HepG2 (cell line): ENCODE measurements around the gene RAC3. TPM values are rescaled to one million over a fixed set of nuclear protein-coding genes. Genes with fewer than 3 reads are reported as not detected.

Experiments used
- CBX2 ChIP-seq, 2 experiments: fragments of 200-600 bp in 1 of 2; sonication (generic); formaldehyde crosslinking in 1 of 2; IDR thresholded peaks; 2 replicates each; pipeline versions ENCODE4 v1.7.0 to v1.8.1; 2018 to 2022; ENCODE audit warnings: low read depth in 2 of 2, low read length in 1 of 2, mild to moderate bottlenecking in 1 of 2, missing genetic modification reagents in 1 of 2
- DPF2 ChIP-seq: sonication (generic); formaldehyde crosslinking; IDR thresholded peaks from 2 replicates; pipeline ENCODE4 v1.4.0; 2020; ENCODE audit warnings: mild to moderate bottlenecking, low read depth, missing genetic modification reagents, borderline replicate concordance
- IKZF1 ChIP-seq: fragments of 450-650 bp; IDR thresholded peaks from 2 replicates; pipeline ENCODE4 v1.7.1; 2016
- KDM4B ChIP-seq: sonication (generic); formaldehyde crosslinking; IDR thresholded peaks from 2 replicates; pipeline ENCODE4 v1.4.0; 2020; ENCODE audit warnings: missing genetic modification reagents
- KDM6A ChIP-seq: IDR thresholded peaks from 2 replicates; pipeline ENCODE4 v1.6.1; 2016; ENCODE audit warnings: low read depth
- NR2F1 ChIP-seq, 2 experiments: fragments of 450-650 bp in 1 of 2; formaldehyde crosslinking in 1 of 2; IDR thresholded peaks; 2 replicates each; pipeline versions ENCODE4 v1.5.0 to v1.6.1; 2016 to 2020; ENCODE audit warnings: mild to moderate bottlenecking in 1 of 2, missing compliant biosample characterization in 1 of 2, missing genetic modification reagents in 1 of 2, moderate library complexity in 1 of 2
- PAWR ChIP-seq: sonication (generic); formaldehyde crosslinking; IDR thresholded peaks from 2 replicates; pipeline ENCODE4 v1.4.0; 2020; ENCODE audit warnings: missing genetic modification reagents, mild to moderate bottlenecking, borderline replicate concordance
- PRPF4 ChIP-seq: fragments of 200-400 bp; formaldehyde crosslinking; IDR thresholded peaks from 2 replicates; pipeline ENCODE4 v1.6.1; 2016; ENCODE audit warnings: low read length, low read depth; ENCODE audit not compliant: poor library complexity, severe bottlenecking
- RARG ChIP-seq: sonication (generic); formaldehyde crosslinking; IDR thresholded peaks from 2 replicates; pipeline ENCODE4 v1.4.0; 2020; ENCODE audit warnings: low read depth, mild to moderate bottlenecking, missing genetic modification reagents
- SMAD1 ChIP-seq: sonication (generic); formaldehyde crosslinking; IDR thresholded peaks from 2 replicates; pipeline ENCODE4 v1.4.0; 2020; ENCODE audit warnings: missing genetic modification reagents, low read depth, mild to moderate bottlenecking, borderline replicate concordance
- SMAD9 ChIP-seq: sonication (generic); formaldehyde crosslinking; IDR thresholded peaks from 2 replicates; pipeline ENCODE4 v1.5.1; 2020; ENCODE audit warnings: mild to moderate bottlenecking, missing genetic modification reagents
- SNAPC2 ChIP-seq: sonication (generic); formaldehyde crosslinking; IDR thresholded peaks from 2 replicates; pipeline ENCODE4 v1.8.1; 2022; ENCODE audit warnings: mild to moderate bottlenecking, missing genetic modification reagents
- SPEN ChIP-seq: sonication (generic); formaldehyde crosslinking; IDR thresholded peaks from 2 replicates; pipeline ENCODE4 v1.5.1; 2020; ENCODE audit warnings: low read depth, mild to moderate bottlenecking, missing genetic modification reagents
- SYNCRIP ChIP-seq: fragments of 200-400 bp; formaldehyde crosslinking; IDR thresholded peaks from 2 replicates; pipeline ENCODE4 v1.6.1; 2018; ENCODE audit warnings: mild to moderate bottlenecking, low read depth, low read length; ENCODE audit not compliant: insufficient read depth
- TBX2 ChIP-seq: sonication (generic); formaldehyde crosslinking; IDR thresholded peaks from 2 replicates; pipeline ENCODE4 v1.5.0; 2020; ENCODE audit warnings: missing genetic modification reagents, mild to moderate bottlenecking, borderline replicate concordance
- ZKSCAN5 ChIP-seq: sonication (generic); formaldehyde crosslinking; IDR thresholded peaks from 2 replicates; pipeline ENCODE4 v1.5.1; 2020; ENCODE audit warnings: mild to moderate bottlenecking, missing genetic modification reagents
- ZNF282 ChIP-seq: fragments of 450-650 bp; IDR thresholded peaks from 2 replicates; pipeline ENCODE4 v1.6.1; 2018; ENCODE audit not compliant: partially characterized antibody
- ZNF296 ChIP-seq: sonication (generic); formaldehyde crosslinking; conservative IDR thresholded peaks from 2 replicates; pipeline ENCODE4 v1.5.0; 2020; ENCODE audit warnings: mild to moderate bottlenecking, missing genetic modification reagents
- ZNF337 ChIP-seq: sonication (generic); formaldehyde crosslinking; IDR thresholded peaks from 2 replicates; pipeline ENCODE4 v1.5.1; 2020; ENCODE audit warnings: missing genetic modification reagents, low read depth, mild to moderate bottlenecking, borderline replicate concordance
- ZNF383 ChIP-seq: sonication (generic); formaldehyde crosslinking; IDR thresholded peaks from 2 replicates; pipeline ENCODE4 v1.4.0; 2020; ENCODE audit warnings: missing genetic modification reagents, mild to moderate bottlenecking, borderline replicate concordance
- ZNF431 ChIP-seq: sonication (generic); formaldehyde crosslinking; IDR thresholded peaks from 2 replicates; pipeline ENCODE4 v1.9.0; 2022; ENCODE audit warnings: missing genetic modification reagents, low read depth, mild to moderate bottlenecking, borderline replicate concordance
- ZNF451 ChIP-seq: sonication (generic); formaldehyde crosslinking; IDR thresholded peaks from 2 replicates; pipeline ENCODE4 v1.5.0; 2020; ENCODE audit warnings: mild to moderate bottlenecking, missing genetic modification reagents
- ZNF589 ChIP-seq: sonication (generic); formaldehyde crosslinking; conservative IDR thresholded peaks from 2 replicates; pipeline ENCODE4 v1.8.0; 2022; ENCODE audit warnings: mild to moderate bottlenecking, moderate library complexity, missing genetic modification reagents
- ZNF768 ChIP-seq: sonication (generic); formaldehyde crosslinking; IDR thresholded peaks from 2 replicates; pipeline ENCODE4 v1.4.0; 2020; ENCODE audit warnings: missing genetic modification reagents
- polyA plus RNA-seq, 8 experiments: library from polyadenylated mRNA; depleted of rRNA in 3 of 8; stranded (reverse) in 7 of 8; unstranded in 1 of 8; fragments of >200 nt; fragmentation: Illumina TruSeq in 4 of 8; extraction: Trizol in 4 of 8; gene quantifications; 2 replicates each; pipeline versions ENCODE4 v1.2.1 to v1.2.3, GENCODE V29; 2011 to 2016; ENCODE audit warnings: low read depth in 4 of 8, missing spikeins in 1 of 8, mixed read lengths in 1 of 8; ENCODE audit not compliant: insufficient read depth in 1 of 8
- total RNA-seq, 5 experiments: library from RNA; depleted of rRNA; stranded (reverse); fragments of >200 nt; fragmentation: Illumina TruSeq; extraction: Trizol; gene quantifications; 2 replicates each; pipeline ENCODE4 v1.2.3, GENCODE V29; 2016; ENCODE audit warnings: low read depth in 1 of 5
- TF ChIP-seq, protein P1 (sequence below): sonication (generic); formaldehyde crosslinking; IDR thresholded peaks from 2 replicates; pipeline ENCODE4 v1.4.0; 2020; ENCODE audit warnings: missing genetic modification reagents; ENCODE audit errors: not compliant biosample characterization
- TF ChIP-seq, protein P2 (sequence below): IDR thresholded peaks from 2 replicates; pipeline ENCODE4 v1.6.1; 2018; ENCODE audit warnings: missing genetic modification reagents

The RAC3 gene
- total and polyA plus RNA-seq, 2 of the 13 experiments (the other 11 are each of a cell fraction or from before 2014, with no cell fraction given): 10.5 to 21.3 TPM

DNA sequence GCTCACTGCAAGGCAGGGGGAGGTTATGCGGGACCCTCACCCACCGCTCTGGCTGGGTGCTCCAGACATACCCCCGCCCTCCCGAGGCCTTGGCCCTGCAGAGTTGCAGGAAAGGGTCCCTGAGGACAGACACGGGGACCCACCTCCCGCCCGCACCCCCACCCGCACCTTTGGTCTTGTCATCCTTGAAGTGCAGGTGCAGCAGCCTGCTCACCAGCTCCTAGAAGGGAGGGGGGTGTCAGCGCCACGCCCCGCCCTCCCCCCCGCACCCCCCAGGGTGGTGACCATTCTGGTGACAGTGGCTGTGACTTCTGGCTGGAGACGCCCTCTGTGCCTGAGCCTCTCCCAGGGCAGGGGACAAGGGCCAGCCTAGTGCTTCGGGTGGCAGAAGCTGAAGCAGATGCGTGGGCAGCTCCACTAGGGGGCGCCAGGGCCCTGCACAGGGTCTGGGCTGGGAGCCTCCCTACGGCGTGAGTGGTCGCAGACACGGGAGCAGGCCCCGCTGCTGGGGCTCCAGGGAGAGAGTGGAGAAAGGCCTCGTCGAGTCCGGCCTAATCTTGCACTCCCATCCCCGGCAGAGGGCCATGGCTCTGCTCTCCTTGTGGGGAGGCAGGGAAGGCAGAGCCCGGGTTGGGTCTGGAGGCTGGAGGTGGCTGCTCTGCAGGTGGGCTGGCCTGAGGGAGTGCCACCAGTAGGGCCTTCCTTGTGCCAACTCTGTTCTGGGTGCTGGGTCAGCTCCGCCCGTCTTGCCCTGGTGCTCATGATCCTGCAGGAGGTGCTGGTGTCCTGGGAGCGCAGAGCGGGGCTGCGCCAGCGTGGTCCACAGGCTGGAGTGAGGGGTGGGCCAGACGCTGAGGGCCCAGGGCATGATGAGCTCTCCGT lies 11.5 kb upstream of the RAC3 start (continued):
- TF ChIP-seq, protein P1, sequence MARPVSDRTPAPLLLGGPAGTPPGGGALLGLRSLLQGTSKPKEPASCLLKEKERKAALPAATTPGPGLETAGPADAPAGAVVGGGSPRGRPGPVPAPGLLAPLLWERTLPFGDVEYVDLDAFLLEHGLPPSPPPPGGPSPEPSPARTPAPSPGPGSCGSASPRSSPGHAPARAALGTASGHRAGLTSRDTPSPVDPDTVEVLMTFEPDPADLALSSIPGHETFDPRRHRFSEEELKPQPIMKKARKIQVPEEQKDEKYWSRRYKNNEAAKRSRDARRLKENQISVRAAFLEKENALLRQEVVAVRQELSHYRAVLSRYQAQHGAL (CRISPR knock-in tag): no peak
- TF ChIP-seq PRPF4 (no peak), ZNF451 (CRISPR knock-in tag) (peak; percentile 71; the same call in 1 of the 2 replicates), KDM6A (CRISPR knock-in tag) (no peak), SPEN (CRISPR knock-in tag) (peak; percentile 20), ZNF768 (CRISPR knock-in tag) (0 out of 2 replicates have a peak, but pooled peaks have one; percentile 20), DPF2 (CRISPR knock-in tag) (no peak), ZNF589 (CRISPR knock-in tag) (peak; percentile 51; the same call in 1 of the 2 replicates), NR2F1 (CRISPR knock-in tag; IDR thresholded peaks at IDR 0.05) (no peak), ZNF431 (CRISPR knock-in tag) (no peak), IKZF1 (no peak), SMAD9 (no peak), ZKSCAN5 (CRISPR knock-in tag) (no peak), PAWR (CRISPR knock-in tag) (no peak), RARG (CRISPR knock-in tag) (no peak), ZNF282 (no peak), ZNF337 (CRISPR knock-in tag) (no peak), SNAPC2 (CRISPR knock-in tag) (no peak), TBX2 (CRISPR knock-in tag) (no peak), KDM4B (CRISPR knock-in tag) (no peak; the same call in 1 of the 2 replicates), SMAD1 (CRISPR knock-in tag) (0 out of 2 replicates have a peak, but pooled peaks have one; percentile 9), ZNF383 (CRISPR knock-in tag) (no peak), ZNF296 (CRISPR knock-in tag) (no peak), CBX2 (IDR thresholded peaks at IDR 0.05; ENCODE audit: low read depth, low read length) (no peak), CBX2 (CRISPR knock-in tag; IDR thresholded peaks at IDR 0.05; ENCODE audit: low read depth) (no peak), SYNCRIP (no peak)
- TF ChIP-seq, protein P2, sequence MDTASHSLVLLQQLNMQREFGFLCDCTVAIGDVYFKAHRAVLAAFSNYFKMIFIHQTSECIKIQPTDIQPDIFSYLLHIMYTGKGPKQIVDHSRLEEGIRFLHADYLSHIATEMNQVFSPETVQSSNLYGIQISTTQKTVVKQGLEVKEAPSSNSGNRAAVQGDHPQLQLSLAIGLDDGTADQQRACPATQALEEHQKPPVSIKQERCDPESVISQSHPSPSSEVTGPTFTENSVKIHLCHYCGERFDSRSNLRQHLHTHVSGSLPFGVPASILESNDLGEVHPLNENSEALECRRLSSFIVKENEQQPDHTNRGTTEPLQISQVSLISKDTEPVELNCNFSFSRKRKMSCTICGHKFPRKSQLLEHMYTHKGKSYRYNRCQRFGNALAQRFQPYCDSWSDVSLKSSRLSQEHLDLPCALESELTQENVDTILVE: no peak
